Neural progenitor cell (in vitro differentiated cells): Measurements from ENCODE around the gene SLC16A2.

ENCODE experiments used
- EZH2 ChIP-seq: fragments of 200-600 bp; sonication (generic); IDR thresholded peaks from 2 replicates; pipeline ENCODE4 v1.6.1; 2017; ENCODE audit warnings: antibody characterized with exemption, mild to moderate bottlenecking, moderate library complexity
- EZH2phosphoT487 ChIP-seq: fragments of 200-600 bp; sonication (generic); IDR thresholded peaks from 2 replicates; pipeline ENCODE4 v1.6.1; 2017; ENCODE audit warnings: antibody characterized with exemption
- TF ChIP-seq, protein P1 (sequence below): fragments of 200-600 bp; sonication (generic); IDR thresholded peaks from 2 replicates; pipeline ENCODE4 v1.5.1; 2017; ENCODE audit warnings: antibody characterized with exemption, mild to moderate bottlenecking

DNA sequence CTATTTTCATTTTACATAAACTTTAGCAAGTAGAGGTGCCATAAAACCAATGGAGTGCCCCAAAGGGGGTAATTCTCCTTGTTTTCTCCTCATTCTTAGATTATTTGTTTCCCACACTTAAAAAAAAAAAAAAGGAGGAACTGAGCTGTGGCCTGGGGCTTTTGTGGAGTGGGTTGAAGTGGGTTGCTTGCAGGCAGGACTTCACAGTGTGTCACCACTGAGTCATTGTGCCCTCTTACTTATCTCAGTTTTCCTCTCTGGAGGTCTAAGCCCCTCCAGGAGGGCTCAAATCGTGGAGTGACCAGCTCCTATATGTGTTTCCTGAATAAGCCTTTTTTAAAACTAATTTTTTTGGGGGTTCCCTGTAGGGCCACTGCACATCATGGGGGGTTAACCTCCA, 69.0 kb downstream of the SLC16A2 start:
- TF ChIP-seq, protein P1, sequence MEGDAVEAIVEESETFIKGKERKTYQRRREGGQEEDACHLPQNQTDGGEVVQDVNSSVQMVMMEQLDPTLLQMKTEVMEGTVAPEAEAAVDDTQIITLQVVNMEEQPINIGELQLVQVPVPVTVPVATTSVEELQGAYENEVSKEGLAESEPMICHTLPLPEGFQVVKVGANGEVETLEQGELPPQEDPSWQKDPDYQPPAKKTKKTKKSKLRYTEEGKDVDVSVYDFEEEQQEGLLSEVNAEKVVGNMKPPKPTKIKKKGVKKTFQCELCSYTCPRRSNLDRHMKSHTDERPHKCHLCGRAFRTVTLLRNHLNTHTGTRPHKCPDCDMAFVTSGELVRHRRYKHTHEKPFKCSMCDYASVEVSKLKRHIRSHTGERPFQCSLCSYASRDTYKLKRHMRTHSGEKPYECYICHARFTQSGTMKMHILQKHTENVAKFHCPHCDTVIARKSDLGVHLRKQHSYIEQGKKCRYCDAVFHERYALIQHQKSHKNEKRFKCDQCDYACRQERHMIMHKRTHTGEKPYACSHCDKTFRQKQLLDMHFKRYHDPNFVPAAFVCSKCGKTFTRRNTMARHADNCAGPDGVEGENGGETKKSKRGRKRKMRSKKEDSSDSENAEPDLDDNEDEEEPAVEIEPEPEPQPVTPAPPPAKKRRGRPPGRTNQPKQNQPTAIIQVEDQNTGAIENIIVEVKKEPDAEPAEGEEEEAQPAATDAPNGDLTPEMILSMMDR: no peak
- TF ChIP-seq EZH2phosphoT487: no peak
- TF ChIP-seq EZH2: no peak
